Endothelial cell of umbilical vein (primary cell): ENCODE results near the gene CALCOCO1. TPM values are rescaled to one million over a fixed set of nuclear protein-coding genes. Genes with fewer than 3 reads are reported as not detected.
A peak's percentile ranks its signal among the peaks of the same experiment; 100 is the strongest.

Experiments
- BruUV-seq: library from RNA; stranded (reverse); fragments of 400-500 nt; replicated peaks from 2 replicates; lab custom pipeline; 2021; lab: Mats Ljungman, UMichigan
- CTCF ChIA-PET: fragments of 300-600, 350-600 bp; sonication (Branson Sonifier 250); formaldehyde crosslinking; loops from one replicate; lab custom pipeline; 2021; ENCODE audit warnings: antibody characterized with exemption, inconsistent platforms; lab: Charles Lee
- POLR2A ChIA-PET: fragments of 300-600, 350-600 bp; sonication (Branson Sonifier 250); formaldehyde crosslinking; loops from one replicate; lab custom pipeline; 2021; ENCODE audit warnings: antibody characterized with exemption, inconsistent platforms; lab: Charles Lee
- DNase-seq: peaks from one replicate; pipeline ENCODE4 v3.0.0-alpha.2; 2011; ENCODE audit warnings: low read depth, low spot score
- FAIRE-seq: peaks from 2 replicates; lab custom pipeline; 2011; peaks lifted over from hg19 to GRCh38; lab: Jason Lieb, UNC
- H2AFZ ChIP-seq: 2 replicates; pipeline ENCODE4 v1.6.0; 2012; ENCODE audit warnings: low read depth, low read length, control low read depth, inconsistent platforms
- H3K27ac ChIP-seq: 2 replicates; pipeline ENCODE4 v1.5.1; 2011; ENCODE audit warnings: low read depth, mild to moderate bottlenecking, control low read depth, low read length, moderate library complexity; ENCODE audit not compliant: insufficient read depth
- H3K27me3 ChIP-seq, 2 experiments: 2 replicates each; pipeline versions ENCODE4 v1.6.0 to v1.6.1; 2011; ENCODE audit warnings: low read length in 2 of 2, mixed read lengths in 1 of 2; ENCODE audit not compliant: control insufficient read depth in 2 of 2, insufficient read depth in 2 of 2
- H3K36me3 ChIP-seq, 2 experiments: 2 replicates in 1 of 2; 3 replicates in 1 of 2; pipeline ENCODE4 v1.5.1; 2011; ENCODE audit warnings: low read length in 2 of 2, mild to moderate bottlenecking in 1 of 2, moderate library complexity in 1 of 2; ENCODE audit not compliant: control insufficient read depth in 2 of 2, insufficient read depth in 2 of 2; ENCODE audit errors: extremely low read depth in 1 of 2
- H3K4me1 ChIP-seq: 3 replicates; pipeline ENCODE4 v1.5.1; 2011; ENCODE audit warnings: mild to moderate bottlenecking, low read length; ENCODE audit not compliant: control insufficient read depth, insufficient read depth; ENCODE audit errors: extremely low read depth
- H3K4me2 ChIP-seq: 2 replicates; pipeline ENCODE4 v1.6.1; 2011; ENCODE audit warnings: low read length, control low read depth, mixed read lengths; ENCODE audit not compliant: insufficient read depth
- H3K4me3 ChIP-seq, 3 experiments: fragments of 200-600 bp in 1 of 3; sonication (generic), shearing (Covaris generic) in 1 of 3; replicated peaks in 1 of 3; 2 replicates each; pipeline ENCODE4 v1.5.1; 2011 to 2016; ENCODE audit warnings: control low read depth in 3 of 3, low read length in 3 of 3, mild to moderate bottlenecking in 2 of 3, inconsistent platforms in 1 of 3, low read depth in 1 of 3, moderate library complexity in 1 of 3; ENCODE audit not compliant: insufficient read depth in 1 of 3
- H3K79me2 ChIP-seq: 2 replicates; pipeline ENCODE4 v1.6.0; 2012; ENCODE audit warnings: low read length, inconsistent platforms; ENCODE audit not compliant: control insufficient read depth, insufficient read depth
- H3K9ac ChIP-seq: replicated peaks from 2 replicates; pipeline ENCODE3; 2011; ENCODE audit warnings: low read length, control low read depth; ENCODE audit not compliant: insufficient read depth; ENCODE audit errors: extremely low read depth
- H3K9me1 ChIP-seq: replicated peaks from 3 replicates; pipeline ENCODE4 v1.6.0; 2011; ENCODE audit warnings: mild to moderate bottlenecking, low read length; ENCODE audit not compliant: control insufficient read depth, insufficient read depth; ENCODE audit errors: extremely low read depth
- H3K9me3 ChIP-seq: replicated peaks from 2 replicates; pipeline ENCODE4 v1.5.1; 2012; ENCODE audit warnings: low read length, inconsistent platforms; ENCODE audit not compliant: control insufficient read depth, insufficient read depth
- H4K20me1 ChIP-seq: replicated peaks from 2 replicates; pipeline ENCODE3; 2011; ENCODE audit warnings: mild to moderate bottlenecking, low read length; ENCODE audit not compliant: control insufficient read depth, insufficient read depth; ENCODE audit errors: extremely low read depth
- CTCF ChIP-seq, 2 donors: IDR thresholded peaks; 1 replicate in 1 of 2; 2 replicates in 1 of 2; pipeline ENCODE4 v1.5.1; 2011; ENCODE audit warnings: low read length in 2 of 2, mild to moderate bottlenecking in 2 of 2, moderate library complexity in 2 of 2, control low read depth in 1 of 2, inconsistent platforms in 1 of 2, low read depth in 1 of 2; ENCODE audit not compliant: insufficient read depth in 1 of 2; ENCODE audit errors: extremely low read depth in 1 of 2
- FOS ChIP-seq: IDR thresholded peaks from 2 replicates; pipeline ENCODE4 v1.6.1; 2011; ENCODE audit warnings: mild to moderate bottlenecking, low read length, moderate library complexity, borderline replicate concordance; ENCODE audit not compliant: insufficient read depth
- GATA2 ChIP-seq: IDR thresholded peaks from 2 replicates; pipeline ENCODE4 v1.7.0; 2011; ENCODE audit warnings: low read depth, mild to moderate bottlenecking, moderate library complexity, mixed read lengths, low read length; ENCODE audit not compliant: insufficient read length, insufficient read depth
- JUN ChIP-seq: IDR thresholded peaks from 2 replicates; pipeline ENCODE4 v1.6.1; 2011; ENCODE audit warnings: borderline replicate concordance, low read depth; ENCODE audit not compliant: insufficient read length, insufficient read depth
- MYC ChIP-seq: IDR thresholded peaks from one replicate; pipeline ENCODE4 v1.6.1; 2011; ENCODE audit warnings: mild to moderate bottlenecking, low read depth, low read length
- POLR2A ChIP-seq: IDR thresholded peaks from 2 replicates; pipeline ENCODE4 v1.6.1; 2012; ENCODE audit warnings: low read depth, mild to moderate bottlenecking, control low read depth, low read length
- POLR2AphosphoS5 ChIP-seq: IDR thresholded peaks from 2 replicates; pipeline ENCODE4 v1.6.1; 2012; ENCODE audit warnings: low read depth, mild to moderate bottlenecking, control low read depth, low read length, moderate library complexity; ENCODE audit not compliant: insufficient read depth
- dilution Hi-C: fragments of 300-500 bp; cut with MboI; formaldehyde crosslinking; loops from one replicate; pipeline ENCODE4 v1.15.0; 2019; ENCODE audit warnings: low sequenced_read_pairs; ENCODE audit not compliant: extremely low pct_ligation_motif_present
- intact Hi-C: fragments of 100-400 bp; cut with micrococcal nuclease; formaldehyde crosslinking; loops from one replicate; pipeline ENCODE4 v1.10.0; 2022
- polyA plus RNA-seq, 4 experiments: library from polyadenylated mRNA; depleted of rRNA in 3 of 4; stranded (reverse) in 3 of 4; unstranded in 1 of 4; fragments of >200 nt; gene quantifications; 2 replicates each; pipeline versions ENCODE4 v1.2.1 to v1.2.3, GENCODE V29; 2011 to 2012; ENCODE audit warnings: missing spikeins in 1 of 4
- total RNA-seq: library from RNA; stranded (reverse); gene quantifications from 2 replicates; pipeline ENCODE4 v1.2.3, GENCODE V29; 2021

The CALCOCO1 gene
- total and polyA plus RNA-seq, 2 donors (not counting 3 experiments of a cell fraction or from before 2014, with no cell fraction given): 70.9 to 135 TPM

- H3K4me3 ChIP-seq: peak within 1 kb of the TSS; percentile 55 to 86 (median 60)
- H3K36me3 ChIP-seq: peaks cover 3 to 5% of the 10 kb centered on the region in 2 experiments
- FAIRE-seq (peak; percentile 99), DNase-seq (peak; percentile 100)
- no peaks in the 10 kb centered on the region for H3K9me1 ChIP-seq
- H3K79me2 ChIP-seq: peaks cover 38% of the 10 kb centered on the region
- CTCF ChIA-PET: interaction anchor here (0.5 to 6.2 kb wide), 43 partner anchors 8 to 695 kb away, joined by 3 to 213 read pairs (median 5); partner anchors contain the start of gene ATF7
- intact Hi-C loops (loop anchor here (1.0 to 5.0 kb wide), 7 partner anchors 20 to 224 kb away; partner anchors contain the start of genes ATF7, PCBP2 and TARBP2), dilution Hi-C loops (no loop called here)
- peak within 1 kb of the TSS; percentile 99 for H2AFZ ChIP-seq
- H3K9me3 ChIP-seq: no peaks in the 10 kb centered on the region
- peak within 1 kb of the TSS; percentile 56 for H3K27ac ChIP-seq
- TF ChIP-seq MYC (peak; percentile 60), POLR2A (peak; percentile 94), CTCF (IDR thresholded peaks at IDR 0.05; ENCODE audit: extremely low read depth in 1 of 2, insufficient read depth in 1 of 2, low read depth in 1 of 2, low read length in 2 of 2) (peak; percentile 99 to 100), POLR2AphosphoS5 (peak; percentile 94), GATA2 (no peak), FOS (no peak), JUN (no peak)
- no peaks in the 10 kb centered on the region for H3K27me3 ChIP-seq
- no peaks in the 10 kb centered on the region for H4K20me1 ChIP-seq
- POLR2A ChIA-PET: interaction anchor here (0.9 to 1.0 kb wide), 3 partner anchors 8 to 132 kb away, joined by 3 read pairs; partner anchors contain the start of gene ATF7
- peak within 1 kb of the TSS; percentile 82 for H3K4me2 ChIP-seq
- H3K9ac ChIP-seq: peak within 1 kb of the TSS; percentile 66
- H3K4me1 ChIP-seq: peaks cover 26% of the 10 kb centered on the region
- BruUV-seq: TSS peak; percentile 64
Measured at GRCh38 chr12:53675701-53676607, 51.3 kb downstream of the CALCOCO1 start, which contains the start of gene ATP5MC2. ATP5MC2 (minus strand) TSS chr12:53676083; CDS start chr12:53672614, 3,469 bp downstream.
